ENCODE measurements around the gene FBXO36.

The FBXO36 gene

GRCh38 chr2:230053753-230054478 is 131.6 kb downstream of the FBXO36 start:
- no peak for DNase-seq

- no peak for DNase-seq
Observed at GRCh38 chr2:230060672-230061293, 138.5 kb downstream of the FBXO36 start.
